T47D (cell line): Measurements from ENCODE around the gene ADPRHL1.
A peak's percentile ranks its signal among the peaks of the same experiment; 100 is the strongest.

Experiments
- DNase-seq, 2 experiments: peaks; one replicate each; pipeline versions ENCODE4 v3.0.0 to v3.0.0-alpha.2; 2011 to 2012; ENCODE audit warnings: low read depth in 1 of 2, low spot score in 1 of 2
- JUND ChIP-seq: IDR thresholded peaks from 2 replicates; pipeline ENCODE4 v1.6.1; 2012; ENCODE audit warnings: low read depth
- in situ Hi-C: cut with HindIII; loops from 2 replicates; pipeline ENCODE4 v1.10.0; 2016; ENCODE audit warnings: low sequenced_read_pairs, low pct_unique_long_range_greater_than_20kb

The ADPRHL1 gene

DNA sequence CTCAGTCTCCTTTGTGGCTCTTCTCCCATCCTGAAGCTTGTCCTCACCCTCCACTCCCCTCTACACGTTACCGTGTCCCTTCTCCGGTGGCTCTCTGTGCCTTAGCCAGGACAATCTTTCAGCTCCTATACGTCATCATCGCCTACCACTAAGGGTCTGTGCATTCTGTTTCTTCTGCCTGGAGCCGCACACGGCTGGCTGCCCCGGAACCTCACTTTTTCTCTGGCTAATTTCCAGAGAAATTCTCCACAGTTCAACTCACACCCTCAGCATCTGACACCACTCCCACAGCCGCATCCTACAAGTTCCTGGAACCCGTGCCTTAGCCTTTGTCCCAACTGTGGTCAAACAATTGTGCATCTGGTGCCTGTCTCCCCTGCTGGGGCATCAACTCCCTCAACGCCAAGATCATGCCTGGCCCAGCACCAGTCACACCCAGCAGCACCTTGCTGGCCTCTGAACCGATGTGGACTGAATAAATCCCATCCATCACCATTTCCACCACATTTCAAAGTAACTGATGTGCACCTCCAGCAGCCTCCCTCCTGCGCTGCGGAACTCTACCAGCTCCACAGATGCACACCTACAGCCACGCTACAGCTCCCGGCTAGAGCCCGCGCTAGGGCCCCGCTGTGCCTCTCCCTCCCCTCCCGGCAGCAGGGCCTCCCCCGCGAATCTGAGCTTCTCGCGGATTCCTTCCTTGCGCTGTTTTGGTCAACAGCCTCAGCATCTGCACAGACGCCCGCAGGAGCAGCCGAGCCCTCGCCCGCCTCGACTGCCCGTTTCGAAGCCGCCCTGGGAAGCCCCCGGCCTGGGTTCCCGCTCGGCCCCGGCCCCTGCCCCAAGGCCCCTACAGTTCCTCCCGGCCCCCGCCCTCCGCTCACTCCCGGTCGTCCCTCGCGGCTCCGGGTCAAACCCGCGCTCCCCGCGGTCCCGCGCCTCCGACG is 36.5 kb upstream of the ADPRHL1 start:
- in situ Hi-C loops = no loop called here
- no peak for TF ChIP-seq JUND

DNA sequence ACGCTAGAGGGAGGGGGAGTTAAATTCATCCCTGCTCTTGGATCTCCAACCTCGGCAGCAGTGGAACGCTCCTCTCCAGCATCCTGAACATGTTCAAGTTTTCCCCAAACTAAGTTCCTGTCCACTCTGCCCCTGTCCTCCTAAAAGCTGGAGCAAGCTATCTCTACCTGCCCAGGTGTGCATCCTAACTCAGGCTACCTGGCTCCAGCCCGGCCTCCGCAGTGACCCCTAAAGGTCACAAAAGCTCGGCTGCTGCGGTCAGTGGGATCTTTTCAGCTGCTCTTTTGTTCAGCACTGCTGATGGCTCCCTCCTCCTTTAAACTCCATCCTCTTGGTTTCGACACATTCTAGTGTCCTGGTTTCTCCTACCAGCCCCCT is 35.9 kb upstream of the ADPRHL1 start:
- in situ Hi-C loops = no loop called here
- TF ChIP-seq JUND = no peak
- DNase-seq = peak in 1 of 2 experiments; percentile 44

More for the DNA sequence above, 36.5 kb upstream of the ADPRHL1 start:
- DNase-seq = peak in 1 of 2 experiments; percentile 32

DNA sequence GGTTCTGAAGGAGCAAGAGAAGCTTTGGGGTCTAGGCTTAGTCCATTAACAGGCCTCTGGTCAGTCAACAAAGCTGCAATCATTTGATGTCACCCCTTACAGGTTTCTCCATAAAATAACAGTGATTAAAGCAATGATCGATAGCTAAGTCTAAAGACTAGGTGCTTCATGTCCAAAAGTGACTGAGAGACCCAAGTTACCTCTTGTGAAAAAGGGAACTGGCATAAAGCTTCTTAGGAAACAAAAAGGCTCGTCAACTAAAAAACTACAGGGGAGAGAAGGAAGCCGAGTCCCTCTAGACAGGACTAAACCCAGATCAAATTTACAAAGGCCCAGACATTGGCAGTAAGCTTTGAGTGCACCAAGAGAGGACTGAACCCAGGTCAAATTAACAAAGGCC is 35.0 kb upstream of the ADPRHL1 start:
- DNase-seq = no peak
- in situ Hi-C loops = no loop called here

DNA sequence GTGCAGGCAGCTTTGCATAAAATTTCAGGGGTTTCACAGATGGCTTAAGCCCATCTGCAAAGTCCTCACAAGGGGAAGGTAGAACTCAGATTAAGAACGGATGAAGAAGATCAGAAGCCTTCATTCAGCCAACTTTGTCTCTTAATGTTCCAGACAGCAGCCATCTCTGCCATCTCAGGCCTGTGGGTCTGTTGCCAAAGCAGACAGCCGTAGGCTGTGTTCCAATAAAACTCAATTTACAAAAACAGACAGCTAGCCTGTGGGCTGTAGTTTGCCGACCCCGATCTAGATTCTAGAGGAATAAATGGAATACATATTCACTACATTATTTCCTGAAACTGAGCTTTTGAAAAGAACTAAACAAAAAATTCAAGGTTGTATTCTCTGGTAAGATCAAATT is 33.4 kb upstream of the ADPRHL1 start:
- DNase-seq = no peak
- in situ Hi-C loops = no loop called here
- no peak for TF ChIP-seq JUND

More for the DNA sequence above, 35.0 kb upstream of the ADPRHL1 start:
- no peak for TF ChIP-seq JUND

DNA sequence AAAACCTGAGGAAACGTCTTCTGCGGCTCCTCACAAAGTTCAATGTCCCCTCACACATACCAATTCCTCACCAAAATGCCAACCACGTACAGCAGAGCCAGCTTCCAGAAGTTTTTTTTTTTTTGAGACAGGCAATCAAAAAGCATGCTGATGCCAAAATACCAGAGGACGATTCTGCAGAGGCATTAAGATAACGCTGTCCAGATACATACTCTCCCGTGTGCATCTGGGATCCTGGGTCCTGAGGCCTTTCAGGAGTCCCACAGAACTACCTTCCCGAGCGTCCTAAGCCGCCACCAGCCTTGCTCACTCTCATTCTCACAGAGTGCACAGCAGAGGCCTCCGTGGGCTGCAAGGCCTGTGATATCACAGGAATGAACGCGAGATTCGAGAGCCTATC is 32.3 kb upstream of the ADPRHL1 start:
- DNase-seq = no peak
- no peak for TF ChIP-seq JUND
- in situ Hi-C loops = no loop called here

DNA sequence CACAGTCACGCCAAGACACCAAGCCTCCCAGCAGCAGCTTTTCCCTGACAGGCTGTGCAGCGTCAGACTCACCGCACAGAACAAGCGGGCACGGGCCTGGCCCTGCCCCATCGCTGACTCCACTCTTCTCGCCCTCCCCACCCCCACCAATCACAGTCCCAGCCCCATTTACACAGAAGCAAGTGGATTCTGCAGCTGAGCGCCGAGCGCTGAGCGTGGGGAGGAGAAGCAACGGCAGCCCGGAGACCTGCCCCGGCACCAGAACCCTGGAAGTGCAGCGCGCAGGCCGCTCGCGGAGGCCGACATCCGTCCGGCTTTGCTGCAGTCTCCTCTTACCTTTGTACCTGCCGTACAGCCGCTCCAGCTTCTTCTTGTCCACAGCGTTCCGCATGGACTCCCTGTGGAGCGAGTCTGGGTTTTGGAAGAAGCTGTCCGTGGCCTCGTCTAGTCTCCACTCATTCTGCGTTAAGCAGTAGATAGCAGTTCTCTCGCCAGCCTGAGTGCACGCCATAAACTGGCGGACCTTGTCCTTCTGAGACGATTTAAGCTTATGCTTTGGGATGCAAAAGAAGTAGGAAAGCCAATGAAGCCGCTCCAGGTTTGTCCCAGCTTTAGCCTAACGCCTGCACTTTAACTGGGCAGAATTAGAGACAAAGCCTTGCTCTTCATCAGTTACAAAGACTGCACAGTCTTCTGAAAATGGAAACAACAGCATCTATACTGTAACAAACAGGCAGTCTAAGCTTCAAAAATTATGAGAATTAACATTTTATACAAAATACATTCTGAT is 30.4 kb upstream of the ADPRHL1 start:
- no peak for TF ChIP-seq JUND
- in situ Hi-C loops = no loop called here
- no peak for DNase-seq

DNA sequence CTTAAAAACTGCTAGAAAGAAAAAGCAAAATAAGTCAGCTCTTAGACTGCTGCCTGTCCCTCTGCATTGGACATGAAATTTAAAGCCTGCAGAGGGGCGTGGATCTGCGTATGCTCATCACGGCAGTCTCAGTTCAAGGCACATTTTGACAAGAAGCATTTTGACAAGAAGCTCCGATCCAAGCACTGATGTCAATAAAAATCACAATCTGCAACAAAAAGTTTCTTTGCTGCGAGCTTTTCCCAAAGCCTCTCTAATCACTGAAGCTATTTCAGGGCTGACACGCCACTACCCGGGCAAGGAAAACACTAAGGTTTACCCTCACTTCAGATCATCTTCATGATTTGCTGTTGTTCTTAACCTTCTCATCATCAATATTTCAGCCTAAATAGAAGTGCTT is 29.8 kb upstream of the ADPRHL1 start:
- no peak for TF ChIP-seq JUND
- DNase-seq = no peak
- in situ Hi-C loops = no loop called here

DNA sequence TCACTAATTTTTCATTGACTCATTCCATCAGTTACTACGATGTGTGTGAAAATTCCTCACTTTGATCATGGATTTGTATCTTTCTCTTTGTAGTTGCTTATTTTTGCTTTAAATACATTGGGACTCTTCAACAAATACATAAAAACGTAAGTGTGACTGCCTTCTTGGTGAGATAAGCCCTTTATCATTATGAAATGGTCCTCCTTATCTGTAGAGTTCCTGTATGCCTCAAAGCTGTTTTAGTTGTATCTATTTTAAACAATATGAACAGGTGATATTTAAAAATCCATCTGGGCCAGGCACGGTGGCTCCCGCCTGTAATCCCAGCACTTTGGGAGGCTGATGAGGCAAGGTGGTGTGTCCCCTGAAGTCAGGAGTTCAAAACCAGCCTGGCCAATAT is 25.9 kb upstream of the ADPRHL1 start:
- in situ Hi-C loops = no loop called here

DNA sequence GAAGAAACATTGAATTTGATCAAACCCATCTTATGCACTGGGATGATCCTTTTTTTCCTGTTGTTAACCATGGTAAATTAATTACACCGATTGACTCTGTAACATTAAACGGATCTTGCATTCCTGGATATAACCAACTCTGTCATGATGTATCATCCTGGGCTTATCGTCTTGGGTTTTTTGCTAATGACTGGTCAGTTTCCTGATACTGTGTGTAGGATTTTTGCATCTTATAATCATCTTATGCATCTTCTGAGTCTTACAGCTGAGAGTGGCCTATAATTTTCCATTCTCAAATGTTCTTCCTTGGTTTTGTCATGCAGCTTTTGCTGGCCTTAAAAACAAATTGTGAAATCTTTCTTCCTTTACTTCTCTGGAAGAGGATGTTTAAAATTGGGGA is 24.4 kb upstream of the ADPRHL1 start:
- no peak for DNase-seq
- TF ChIP-seq JUND = no peak
- in situ Hi-C loops = no loop called here

More for the DNA sequence above, 25.9 kb upstream of the ADPRHL1 start:
- no peak for DNase-seq
- no peak for TF ChIP-seq JUND

DNA sequence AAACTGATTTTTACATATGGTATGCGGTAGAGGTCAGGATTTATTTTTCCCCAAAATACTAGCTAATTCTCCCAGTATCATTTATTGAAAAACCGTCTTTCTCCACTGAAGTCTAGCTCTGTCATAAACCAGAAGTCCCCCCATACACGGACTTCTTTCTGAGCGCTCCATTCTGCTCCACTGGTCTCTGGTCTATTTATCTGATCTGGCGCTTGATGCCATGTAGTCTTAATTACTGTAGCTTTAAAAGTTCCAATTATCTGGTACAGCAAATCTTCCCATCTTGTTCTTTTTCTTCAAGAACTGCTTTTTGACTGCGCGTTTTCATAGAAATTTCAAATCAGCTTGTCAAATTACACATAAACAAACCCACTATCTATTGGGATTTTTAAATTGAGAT is 23.5 kb upstream of the ADPRHL1 start:
- DNase-seq = no peak
- in situ Hi-C loops = no loop called here
- TF ChIP-seq JUND = no peak

DNA sequence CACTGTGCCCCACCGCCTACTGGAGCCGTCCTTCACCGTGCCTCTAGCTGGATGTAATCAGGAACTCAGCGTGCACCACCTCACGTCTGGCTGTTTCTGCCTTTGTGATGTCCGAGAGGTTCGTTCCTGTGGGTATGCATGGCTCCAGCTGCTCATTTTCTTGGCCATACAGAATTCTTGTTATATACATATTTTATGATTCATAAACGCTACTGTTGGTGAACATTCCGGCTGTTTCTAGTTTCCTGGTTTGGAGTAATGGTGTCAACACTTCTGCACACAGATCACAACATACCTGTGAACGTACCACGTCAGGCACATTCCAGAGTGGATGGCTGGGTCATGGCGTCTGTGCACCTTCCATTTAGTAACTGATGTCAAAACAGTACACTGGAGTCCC is 22.6 kb upstream of the ADPRHL1 start:
- TF ChIP-seq JUND = no peak
- DNase-seq = no peak
- in situ Hi-C loops = no loop called here

DNA sequence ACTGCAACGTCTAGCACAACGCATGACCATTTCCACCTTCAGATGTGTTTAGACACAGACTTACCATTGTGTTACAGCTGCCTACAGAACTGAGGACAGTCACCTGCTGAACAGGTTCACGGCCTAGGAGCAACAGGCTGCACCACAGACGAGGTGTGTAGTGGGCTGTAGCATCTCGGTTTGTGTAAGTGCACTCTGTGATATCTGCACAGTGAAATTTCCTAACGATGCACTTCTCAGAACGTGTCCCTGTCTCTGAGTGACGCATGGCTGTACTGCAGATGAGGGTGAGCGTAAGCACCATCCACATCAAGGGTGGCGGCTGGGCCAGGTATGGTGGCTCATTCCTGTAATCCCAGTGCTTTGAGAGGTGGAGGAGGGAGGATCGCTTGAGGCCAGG is 22.0 kb upstream of the ADPRHL1 start:
- no peak for TF ChIP-seq JUND
- in situ Hi-C loops = no loop called here
- no peak for DNase-seq

DNA sequence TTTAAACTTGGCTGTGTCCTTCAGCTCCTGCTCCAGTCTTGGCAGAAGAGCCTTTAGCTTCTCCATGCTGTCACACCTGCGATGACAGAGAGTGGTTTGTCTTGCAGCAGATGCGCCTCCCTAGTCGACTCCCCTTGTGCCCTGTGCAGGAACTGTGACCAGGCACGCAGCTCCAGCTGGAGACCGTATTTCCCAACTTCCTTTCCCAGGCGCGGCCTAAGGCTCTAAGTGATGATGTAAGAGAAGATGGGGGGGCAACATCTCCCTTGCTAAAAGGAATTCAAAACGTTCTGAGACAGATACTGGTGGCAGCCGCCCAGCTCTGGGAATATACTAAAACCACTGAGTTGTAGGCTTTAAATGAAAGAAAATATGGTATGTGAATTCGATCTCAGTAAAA is 20.9 kb upstream of the ADPRHL1 start:
- in situ Hi-C loops = no loop called here
- no peak for TF ChIP-seq JUND
- no peak for DNase-seq
